Omental fat pad (tissue), 4 donors: ENCODE measurements around the gene SLC6A1. TPM values are rescaled to one million over a fixed set of nuclear protein-coding genes. Genes with fewer than 3 reads are reported as not detected.

ENCODE experiments used
- ATAC-seq: fragments of 150-250 bp; one replicate; pipeline ENCODE4 v1.9.1; 2016; ENCODE audit warnings: mild to moderate bottlenecking, moderate library complexity; ENCODE audit not compliant: low FRiP score
- DNase-seq: peaks from one replicate; pipeline ENCODE4 v3.0.0-alpha.2; 2019; ENCODE audit warnings: low spot score
- total RNA-seq, 4 donors: library from RNA; depleted of rRNA; stranded (reverse); fragments of >200 nt; gene quantifications; one replicate each; pipeline ENCODE4 v1.1.0, GENCODE V29; 2016
- TF ChIP-seq, protein P1 (sequence below), 3 donors: fragments of 450-650 bp; IDR thresholded peaks; one replicate each; pipeline ENCODE4 v1.5.1; 2016 to 2017; ENCODE audit warnings: antibody characterized with exemption in 3 of 3, mild to moderate bottlenecking in 3 of 3, moderate library complexity in 2 of 3

Gene SLC6A1
- total RNA-seq, 4 donors from 2014 or later: 0.09 to 2.0 (median 0.49) TPM

DNA sequence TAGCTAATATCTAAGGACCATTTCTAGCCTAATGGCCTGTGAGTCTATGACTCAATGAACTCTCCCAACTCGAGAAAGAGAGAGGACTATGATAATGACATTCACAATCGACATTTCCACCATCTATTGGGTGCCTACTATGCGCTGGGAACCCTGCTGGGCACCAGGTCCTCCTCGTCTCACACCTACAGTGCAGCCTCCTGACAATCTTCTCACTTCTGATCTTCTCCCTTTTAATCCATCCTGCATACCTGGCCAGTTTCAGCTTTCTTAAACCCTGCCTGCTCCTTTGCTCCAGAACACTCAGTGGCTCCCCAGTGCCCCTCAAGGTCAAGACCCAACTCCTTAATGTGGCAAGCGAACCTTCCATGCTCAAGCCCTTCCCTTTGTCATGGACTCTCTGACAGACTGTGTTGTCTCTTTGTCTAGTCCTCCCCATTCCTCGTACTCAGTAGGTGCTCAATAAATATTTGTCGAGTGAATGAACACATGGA lies 3.5 kb upstream of the SLC6A1 start:
- ATAC-seq: no peak
- no peak for DNase-seq
- TF ChIP-seq, protein P1, sequence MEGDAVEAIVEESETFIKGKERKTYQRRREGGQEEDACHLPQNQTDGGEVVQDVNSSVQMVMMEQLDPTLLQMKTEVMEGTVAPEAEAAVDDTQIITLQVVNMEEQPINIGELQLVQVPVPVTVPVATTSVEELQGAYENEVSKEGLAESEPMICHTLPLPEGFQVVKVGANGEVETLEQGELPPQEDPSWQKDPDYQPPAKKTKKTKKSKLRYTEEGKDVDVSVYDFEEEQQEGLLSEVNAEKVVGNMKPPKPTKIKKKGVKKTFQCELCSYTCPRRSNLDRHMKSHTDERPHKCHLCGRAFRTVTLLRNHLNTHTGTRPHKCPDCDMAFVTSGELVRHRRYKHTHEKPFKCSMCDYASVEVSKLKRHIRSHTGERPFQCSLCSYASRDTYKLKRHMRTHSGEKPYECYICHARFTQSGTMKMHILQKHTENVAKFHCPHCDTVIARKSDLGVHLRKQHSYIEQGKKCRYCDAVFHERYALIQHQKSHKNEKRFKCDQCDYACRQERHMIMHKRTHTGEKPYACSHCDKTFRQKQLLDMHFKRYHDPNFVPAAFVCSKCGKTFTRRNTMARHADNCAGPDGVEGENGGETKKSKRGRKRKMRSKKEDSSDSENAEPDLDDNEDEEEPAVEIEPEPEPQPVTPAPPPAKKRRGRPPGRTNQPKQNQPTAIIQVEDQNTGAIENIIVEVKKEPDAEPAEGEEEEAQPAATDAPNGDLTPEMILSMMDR (IDR thresholded peaks at IDR 0.05): no peak

DNA sequence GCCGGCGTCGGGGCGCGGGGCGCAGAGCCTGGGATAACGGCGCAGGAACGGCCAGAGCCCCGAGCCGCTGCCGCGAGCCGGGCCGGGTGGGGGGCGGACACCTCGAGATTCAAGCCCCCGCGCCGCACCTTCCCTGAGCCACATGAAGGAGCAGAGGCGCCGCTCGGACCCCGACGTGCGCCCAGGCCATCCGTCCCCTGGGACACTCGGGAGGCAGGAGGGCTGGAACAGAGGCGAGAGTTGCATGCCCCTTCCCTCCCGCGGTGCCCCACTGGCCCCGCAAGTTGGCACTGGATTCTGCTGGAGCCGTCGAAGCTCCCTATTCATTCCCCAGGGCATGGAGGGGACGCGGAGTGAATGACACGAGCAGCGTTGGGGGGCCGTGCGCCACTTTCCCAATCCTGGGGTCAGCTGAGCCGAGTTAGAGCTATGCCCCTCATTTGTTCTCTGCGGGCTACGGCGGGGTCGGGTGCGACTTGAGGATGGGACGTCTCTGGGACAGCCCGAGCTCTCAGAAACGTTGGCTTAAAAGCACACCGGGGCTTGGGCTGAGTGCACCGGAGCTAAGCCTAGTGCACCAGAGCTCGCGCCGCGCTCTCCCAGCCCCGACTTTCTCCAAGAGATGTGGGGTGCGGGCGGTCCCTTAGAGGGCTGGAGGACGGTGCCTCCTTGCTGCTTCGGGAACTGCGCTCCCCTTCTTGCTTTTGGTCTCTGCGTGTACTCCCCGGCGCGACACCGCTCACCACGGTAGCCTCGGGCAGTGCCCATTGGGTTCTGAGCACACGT lies 588 bp downstream of the SLC6A1 start:
- TF ChIP-seq, protein P1 (IDR thresholded peaks at IDR 0.05): no peak
- peak; percentile 28 for ATAC-seq
- no peak for DNase-seq

DNA sequence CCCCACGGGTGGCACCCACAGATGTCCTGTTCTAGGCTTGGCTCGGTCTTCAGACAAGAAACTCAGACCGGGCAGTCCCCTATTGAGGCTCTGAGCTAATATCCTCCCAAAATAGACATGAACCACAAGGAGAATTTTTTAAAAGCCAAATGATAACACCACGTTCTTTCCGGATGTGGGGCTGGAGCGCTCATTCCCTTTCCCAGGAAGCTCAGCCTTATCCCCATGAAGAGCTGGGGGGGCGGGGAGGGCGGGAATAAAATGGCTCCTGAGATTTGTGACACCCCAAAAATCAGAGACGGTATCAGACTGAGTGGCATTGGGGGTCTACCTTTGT lies 1.1 kb downstream of the SLC6A1 start:
- no peak for DNase-seq
- TF ChIP-seq, protein P1 (IDR thresholded peaks at IDR 0.05): no peak
- ATAC-seq: no peak

DNA sequence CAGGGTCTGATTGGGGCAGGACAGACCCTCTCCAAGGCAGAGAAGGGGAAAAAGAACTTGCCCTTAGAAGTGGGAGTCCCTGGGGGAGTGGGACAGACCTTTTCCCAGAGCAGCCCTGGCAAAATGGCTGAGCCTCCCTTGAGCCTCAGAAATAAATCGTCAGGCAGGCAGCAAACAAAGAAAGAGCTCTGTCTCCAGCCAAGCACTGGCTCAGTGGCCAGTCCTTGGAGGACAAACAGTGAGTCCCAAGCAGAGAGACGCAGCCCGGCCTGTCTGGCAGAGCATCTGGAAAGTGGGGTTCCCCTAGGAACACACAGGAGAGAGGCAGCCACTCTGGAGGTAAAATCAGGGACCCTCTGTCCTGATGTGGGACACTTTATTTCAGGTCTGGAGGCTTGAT lies 1.8 kb downstream of the SLC6A1 start:
- ATAC-seq: no peak
- TF ChIP-seq, protein P1 (IDR thresholded peaks at IDR 0.05): no peak

DNA sequence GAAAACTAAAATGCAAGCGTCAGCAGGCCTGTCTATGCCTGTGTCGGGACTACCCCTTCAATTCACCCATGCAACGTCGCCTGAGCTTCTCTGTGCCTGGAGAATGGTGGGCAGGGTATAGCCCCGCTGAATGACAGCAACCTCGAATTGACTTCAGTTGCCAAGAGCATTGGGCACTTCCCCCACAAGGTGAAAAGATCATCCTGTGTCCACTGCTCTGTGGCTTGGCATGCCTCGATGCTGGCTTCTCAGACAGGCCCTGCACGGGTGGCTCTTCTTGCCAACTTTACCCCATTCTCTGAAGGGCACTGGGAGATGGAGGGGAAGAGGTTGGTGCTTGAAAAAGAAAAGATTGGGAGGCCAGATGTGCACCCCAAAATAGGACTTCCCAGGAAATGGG lies 3.3 kb downstream of the SLC6A1 start:
- DNase-seq: no peak
- TF ChIP-seq, protein P1 (IDR thresholded peaks at IDR 0.05): no peak
- ATAC-seq: no peak

More for the DNA sequence above, 1.8 kb downstream of the SLC6A1 start:
- DNase-seq: no peak

DNA sequence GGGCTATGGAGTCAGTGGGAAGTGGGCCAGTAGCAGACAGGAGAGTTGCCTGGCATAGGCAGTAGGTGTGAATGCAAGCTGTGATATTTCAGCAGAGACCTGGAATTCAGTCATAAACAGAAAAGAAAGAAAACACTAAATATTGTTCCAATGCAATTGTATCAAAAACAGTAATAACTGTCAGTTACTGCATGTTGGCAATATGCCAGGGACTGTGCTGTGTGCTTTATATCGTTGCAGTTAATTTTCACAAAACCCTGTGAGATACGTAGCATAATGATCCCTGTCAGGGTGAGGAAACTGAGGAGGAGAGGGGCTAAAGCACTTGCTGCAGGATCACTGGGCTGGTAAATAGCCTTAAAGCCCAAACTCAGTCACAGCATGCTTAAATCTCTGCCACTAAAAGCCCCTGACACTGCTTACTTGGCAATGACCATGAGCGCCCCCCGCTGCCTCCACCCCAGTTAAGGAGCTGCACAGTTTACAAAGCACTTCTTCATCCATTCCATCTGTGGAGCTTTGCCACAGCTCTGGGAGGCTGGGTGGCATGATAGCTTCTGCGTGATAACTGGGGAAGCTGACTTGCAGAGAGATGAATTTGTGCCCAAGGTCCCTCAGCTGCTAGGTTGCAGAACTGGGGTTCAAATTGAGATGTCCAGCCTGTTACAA lies 3.9 kb downstream of the SLC6A1 start:
- DNase-seq (no peak), ATAC-seq (no peak)
- TF ChIP-seq, protein P1 (IDR thresholded peaks at IDR 0.05): no peak
